ENCODE data around the gene LRWD1.

The LRWD1 gene

GRCh38 chr7:102464577-102465280 lies at the start of gene LRWD1, which contains the start of gene ALKBH4:
Gene LRWD1, plus strand, starts transcription at chr7:102464984. Its CDS starts 97 bp downstream, at chr7:102465081.
Gene ALKBH4, minus strand, starts transcription at chr7:102464863. Its CDS starts 27 bp downstream, at chr7:102464836.
- peak; percentile 95 for DNase-seq

DNA sequence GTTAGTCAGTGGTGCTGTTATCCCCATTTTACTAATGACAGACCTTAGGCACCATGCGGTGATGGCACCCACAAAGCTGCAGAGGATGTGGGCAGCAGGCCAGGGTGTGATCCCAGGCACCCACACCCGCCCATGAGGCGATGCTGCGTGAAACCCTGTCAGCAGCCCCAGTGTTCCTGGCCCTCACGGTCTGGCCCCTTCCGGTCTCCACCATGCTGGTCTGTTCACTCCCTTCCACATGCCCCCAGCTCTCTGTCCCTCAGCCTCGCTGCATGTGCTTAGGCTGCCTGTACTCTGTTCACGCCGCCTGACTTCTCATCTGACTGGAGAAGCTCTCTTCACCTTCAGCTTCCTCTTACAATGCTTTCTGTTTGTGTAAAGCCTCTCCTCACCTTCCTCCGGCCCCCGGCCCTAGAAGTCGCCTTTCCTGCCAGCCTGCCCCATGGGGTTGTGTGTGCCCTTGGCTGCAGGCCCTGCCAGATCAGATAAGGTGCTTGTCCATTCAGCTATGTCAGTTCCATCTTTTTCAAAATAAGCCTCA lies 49.0 kb upstream of the LRWD1 start:
- peak; percentile 78 for DNase-seq

DNA sequence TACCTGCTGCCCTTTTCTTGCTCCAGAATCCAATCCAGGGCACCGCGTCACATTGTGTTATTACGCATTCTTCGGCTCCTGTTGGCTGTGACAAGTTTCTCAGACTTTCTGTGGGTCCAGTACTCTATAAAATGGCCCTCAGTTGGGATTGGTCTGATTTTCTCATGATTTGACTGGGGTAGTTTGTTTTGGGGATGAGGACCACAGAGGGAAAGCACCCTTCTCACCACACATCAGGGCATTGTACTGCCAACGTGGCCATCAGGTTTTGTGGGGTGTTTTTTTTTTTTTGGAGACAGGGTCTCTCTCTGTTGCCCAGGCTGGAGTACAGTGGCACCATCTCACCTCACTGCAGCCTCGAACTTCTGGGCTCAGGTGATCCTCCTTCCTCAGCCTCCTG lies 48.4 kb upstream of the LRWD1 start:
- DNase-seq: no peak

DNA sequence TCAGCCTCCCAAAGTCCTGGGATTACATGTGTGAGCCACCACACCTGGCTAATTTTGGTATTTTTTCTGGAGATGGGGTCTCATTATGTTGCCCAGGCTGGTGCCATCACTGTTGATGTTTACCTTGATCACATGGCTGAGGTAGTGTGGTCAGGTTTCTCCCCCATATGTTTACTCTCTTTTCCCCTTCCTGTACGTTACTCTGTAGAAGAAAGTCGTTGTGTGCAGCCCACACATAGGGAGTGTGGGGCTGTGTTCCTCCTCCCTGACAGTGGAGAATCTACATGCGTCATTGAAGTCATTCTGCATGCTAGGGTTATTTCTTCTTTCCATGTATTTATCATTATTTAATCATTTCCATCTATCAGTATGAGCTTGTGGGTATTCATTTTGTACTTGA lies 47.7 kb upstream of the LRWD1 start:
- no peak for DNase-seq

GRCh38 chr7:102418592-102418991 lies 46.2 kb upstream of the LRWD1 start:
- no peak for DNase-seq

DNA sequence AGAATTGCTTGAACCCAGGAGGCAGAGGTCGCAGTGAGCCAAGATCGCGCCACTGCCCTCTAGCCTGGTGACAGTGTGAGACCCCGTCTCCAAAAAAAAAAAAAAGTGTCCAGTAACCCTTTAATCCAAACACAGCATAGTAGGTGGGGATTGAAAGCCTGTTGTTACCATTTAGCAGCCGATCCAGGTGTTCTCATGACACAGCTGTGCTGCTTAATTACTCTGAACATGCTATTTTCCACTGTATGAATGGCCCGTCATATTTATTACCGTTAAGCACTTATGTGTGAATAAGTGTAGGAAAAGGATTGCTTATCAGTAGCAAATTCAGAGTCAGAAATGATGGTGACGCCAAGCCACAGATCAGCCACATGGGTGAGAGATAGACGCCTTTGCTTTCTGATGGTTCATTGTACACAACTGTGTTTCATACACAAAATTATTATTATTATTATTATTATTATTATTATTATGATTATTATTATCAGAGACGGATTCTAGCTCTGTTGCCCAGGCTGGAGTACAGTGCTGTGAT lies 43.0 kb upstream of the LRWD1 start:
- DNase-seq: no peak

GRCh38 chr7:102424129-102424551 lies 40.6 kb upstream of the LRWD1 start:
- no peak for DNase-seq

- no peak for DNase-seq
These were observed 40.0 kb upstream of the LRWD1 start for GRCh38 chr7:102424787-102425218.

DNA sequence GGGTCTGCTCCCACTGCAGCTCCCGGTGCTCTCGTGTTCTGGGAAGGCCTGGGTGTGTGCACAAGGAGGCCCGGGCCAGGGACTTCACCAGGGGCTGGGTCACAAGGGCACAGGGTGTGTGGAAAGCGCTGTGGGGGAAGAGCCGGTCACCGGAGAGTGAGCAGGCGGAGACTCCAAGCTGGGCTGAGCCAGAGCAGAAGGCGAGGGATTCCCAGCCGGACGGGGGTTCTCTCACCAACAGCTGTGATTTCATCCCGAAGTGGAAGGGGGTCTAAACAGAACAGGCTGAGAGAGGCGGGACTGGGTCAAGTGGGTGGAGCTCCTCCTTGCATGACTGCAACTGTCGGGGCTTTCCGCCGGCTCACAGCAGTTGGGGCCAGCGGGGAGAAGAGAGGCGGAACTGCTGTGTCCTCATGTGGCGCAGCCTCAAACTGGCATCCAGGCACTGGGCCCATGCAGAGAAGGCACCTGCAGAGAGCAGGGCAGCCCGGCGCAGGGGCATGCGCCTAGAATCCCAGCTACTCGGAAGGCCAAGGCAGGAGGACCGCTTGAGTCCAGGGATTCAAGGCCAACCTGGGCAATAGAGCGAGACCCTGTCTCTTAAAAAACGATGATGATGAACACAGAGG lies 39.0 kb upstream of the LRWD1 start:
- no peak for DNase-seq

GRCh38 chr7:102426268-102427018 lies 38.3 kb upstream of the LRWD1 start:
- DNase-seq: no peak

DNA sequence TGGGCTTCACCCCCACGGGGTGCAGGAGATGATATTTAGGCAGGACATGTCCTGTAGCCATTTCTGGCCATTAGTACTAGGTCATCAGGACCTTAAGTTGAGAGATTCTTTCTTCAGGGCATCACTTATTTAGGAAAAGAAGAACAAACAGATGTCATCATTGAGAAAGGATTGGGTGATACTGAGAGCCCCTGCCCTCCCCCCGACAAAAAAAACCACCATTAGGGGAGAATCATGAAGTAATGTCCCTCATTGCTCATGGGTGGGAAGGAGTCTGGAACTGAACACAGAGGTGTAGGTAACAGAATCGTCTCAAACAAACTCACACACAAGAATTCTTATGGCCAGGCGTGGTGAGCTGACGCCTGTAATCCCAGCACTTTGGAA lies 37.8 kb upstream of the LRWD1 start:
- no peak for DNase-seq

GRCh38 chr7:102429141-102429899 lies 35.5 kb upstream of the LRWD1 start:
- no peak for DNase-seq

DNA sequence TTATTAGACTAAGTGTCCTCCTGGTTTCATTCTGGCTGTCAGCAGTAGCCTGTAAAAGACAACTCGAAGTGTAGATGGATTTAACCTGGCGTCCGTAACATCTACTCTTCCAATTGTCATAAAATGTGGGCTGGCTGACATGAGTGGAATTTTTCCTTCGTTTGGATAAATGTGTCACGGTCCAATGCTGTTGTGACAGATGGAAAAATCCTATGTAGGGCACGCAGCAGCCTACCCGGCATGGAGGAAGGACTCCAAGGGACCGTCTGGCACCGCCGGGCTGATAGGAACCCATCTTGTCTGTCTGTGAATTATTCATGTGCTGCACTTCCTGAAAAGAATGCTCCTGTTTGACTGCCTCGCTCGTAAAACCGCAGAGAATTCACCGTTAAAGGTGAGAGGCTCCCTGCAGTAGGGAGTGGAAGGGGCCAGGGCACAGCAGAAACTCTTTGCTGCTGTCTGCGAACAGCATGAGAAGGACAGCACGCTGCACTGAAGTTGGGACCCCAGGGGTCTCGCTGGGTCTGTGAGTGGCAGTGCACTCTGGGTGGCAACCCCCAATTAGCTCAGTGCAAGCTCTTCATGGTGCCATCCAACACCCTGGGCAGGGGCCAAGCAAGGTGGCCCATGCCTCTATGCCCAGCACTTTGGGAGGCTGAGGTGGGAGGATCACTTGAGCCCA lies 33.0 kb upstream of the LRWD1 start:
- no peak for DNase-seq

DNA sequence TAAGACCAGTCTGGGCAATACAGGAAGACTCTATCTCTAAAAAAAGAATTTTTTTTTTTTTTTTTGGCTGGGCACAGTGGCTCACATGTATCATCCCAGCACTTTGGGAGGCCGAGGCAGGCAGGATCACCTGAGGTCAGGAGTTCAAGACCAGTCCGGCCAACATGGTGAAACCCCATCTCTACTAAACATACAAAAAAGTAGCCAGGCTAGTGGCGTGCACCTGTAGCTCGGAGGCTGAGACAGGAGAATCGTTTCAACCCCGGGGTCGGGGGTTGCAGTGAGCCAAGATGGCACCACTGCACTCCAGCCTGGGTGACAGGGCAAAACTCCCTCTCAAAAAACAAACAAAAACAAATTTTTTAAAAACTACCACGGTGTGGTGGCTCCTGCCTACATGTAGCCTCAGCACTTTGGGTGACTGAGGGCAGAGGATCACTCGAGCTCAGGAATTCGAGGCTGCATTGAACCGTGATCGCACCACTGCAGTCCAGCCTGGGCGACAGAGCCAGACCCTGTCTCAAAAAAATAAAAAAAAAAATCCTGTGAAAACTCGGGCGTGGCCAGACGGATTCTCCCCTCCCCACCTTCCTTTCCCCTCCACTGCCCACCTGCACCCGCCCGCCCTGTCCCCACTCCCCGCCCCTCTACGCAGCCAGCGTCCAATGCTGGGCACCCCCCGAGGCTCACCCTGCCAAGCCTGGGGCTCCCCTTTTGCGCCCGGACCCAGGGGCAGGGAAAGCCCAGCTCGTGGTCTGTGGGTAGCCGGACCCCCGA lies 32.2 kb upstream of the LRWD1 start:
- DNase-seq: no peak

DNA sequence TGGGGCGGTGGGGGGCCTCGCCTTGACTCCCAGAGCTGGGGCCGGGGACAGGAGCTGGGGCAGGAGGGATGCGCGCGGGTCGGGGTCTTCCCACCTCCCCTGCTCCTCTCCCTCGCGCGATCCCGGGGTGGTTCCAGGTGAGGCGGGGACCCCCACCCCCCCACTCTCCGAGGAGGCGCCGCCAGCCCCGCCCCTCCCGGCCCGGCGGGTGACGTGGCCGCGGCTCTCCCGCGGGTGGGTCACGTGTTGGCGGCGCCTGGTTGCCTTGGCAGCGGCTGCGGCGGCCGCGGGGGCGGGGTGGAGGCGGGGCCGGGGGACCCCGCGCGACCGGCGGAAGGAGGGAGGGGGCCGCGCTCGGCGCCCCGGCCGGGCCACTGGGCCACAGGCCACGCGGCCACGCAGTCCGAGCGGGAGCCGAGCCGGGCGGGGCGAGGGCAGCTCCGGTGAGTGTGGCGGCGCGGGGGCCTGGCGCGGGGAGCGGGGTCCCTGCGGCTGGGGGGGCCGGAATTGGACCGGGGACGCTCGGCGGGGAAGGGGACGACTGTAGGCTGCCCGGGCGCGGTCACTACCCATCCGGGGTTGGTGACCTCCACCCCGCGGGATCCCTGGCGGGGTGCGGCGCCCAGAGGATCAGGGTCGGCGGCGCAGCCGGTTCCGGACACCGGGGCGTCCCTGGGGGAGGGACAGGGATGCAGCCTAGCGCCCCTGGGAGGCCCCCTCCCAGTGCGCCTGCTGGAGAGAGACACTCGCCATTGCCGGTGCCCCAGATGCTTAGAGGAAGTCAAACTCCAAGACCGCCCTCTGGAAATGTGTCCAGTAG lies 31.4 kb upstream of the LRWD1 start, which contains the start of gene ORAI2:
Gene ORAI2 (plus strand): TSS at position 357 of the 820 bp plus-strand sequence. CDS start 5,382 bp downstream, outside the sequence.
- peak; percentile 78 for DNase-seq

GRCh38 chr7:102434039-102434486 lies 30.7 kb upstream of the LRWD1 start:
- no peak for DNase-seq

DNA sequence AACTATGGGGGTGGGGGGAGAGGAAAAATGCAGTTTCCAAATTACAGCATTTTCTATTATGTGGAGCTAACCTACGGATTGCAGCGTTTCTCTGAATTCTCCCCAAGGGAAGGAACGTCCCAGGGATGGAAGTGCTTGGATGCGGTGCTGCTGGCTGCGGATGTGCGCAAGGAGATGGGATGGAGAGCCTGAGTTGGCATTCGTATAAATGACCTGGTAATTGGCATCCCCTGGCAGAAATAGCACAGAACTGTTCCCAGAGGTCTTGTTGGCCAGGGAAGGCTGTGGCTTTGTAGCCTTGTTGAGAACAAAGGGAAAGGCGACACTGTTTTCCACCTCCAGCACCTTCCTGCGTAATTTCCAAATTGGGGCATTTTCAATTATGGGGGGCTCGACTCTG lies 28.7 kb upstream of the LRWD1 start:
- DNase-seq: no peak

DNA sequence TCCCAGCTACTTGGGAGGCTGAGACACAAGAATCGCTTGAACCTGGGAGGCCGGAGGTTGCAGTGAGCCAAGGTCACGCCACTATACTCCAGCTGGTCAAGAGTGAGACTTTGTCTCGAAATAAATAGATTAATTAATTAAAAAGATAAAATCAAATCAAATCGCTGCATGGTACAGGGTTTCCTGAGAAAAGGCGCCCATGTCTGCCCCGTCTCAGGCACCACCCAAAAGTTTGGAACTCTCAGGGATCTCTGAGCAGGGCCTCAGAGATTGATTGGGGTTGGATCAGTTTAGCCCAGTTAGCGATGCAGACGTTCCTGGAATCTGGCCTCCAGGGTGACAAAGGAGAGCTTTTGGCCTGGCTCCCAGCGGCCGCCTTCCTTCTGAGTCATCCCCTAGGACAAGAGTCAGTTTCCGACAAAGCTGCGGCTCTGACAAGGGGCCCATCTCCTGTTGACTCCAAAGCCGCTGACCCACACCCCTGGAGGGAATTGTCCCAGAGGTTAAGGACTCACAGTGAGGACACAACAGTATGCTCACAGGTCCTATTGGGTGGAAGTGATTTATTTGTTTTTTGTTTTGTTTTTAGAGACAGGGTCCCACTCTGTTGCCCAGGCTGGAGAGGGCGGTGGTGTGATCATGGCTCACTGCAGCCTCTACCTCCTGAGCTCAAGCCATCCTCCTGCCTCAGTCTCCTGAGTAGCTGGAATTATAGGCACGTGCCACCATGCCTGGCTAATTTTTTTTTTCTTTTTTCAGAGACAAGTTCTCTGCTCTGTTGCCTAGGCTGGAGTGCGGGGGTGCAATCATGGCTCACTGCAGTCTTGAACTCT lies 24.6 kb upstream of the LRWD1 start:
- no peak for DNase-seq
